ENCODE results near the gene KCNJ18. TPM values are rescaled to one million over a fixed set of nuclear protein-coding genes. Genes with fewer than 3 reads are reported as not detected.

The KCNJ18 gene
- total and polyA plus RNA-seq, 2 of the 13 experiments (the other 11 are each of a cell fraction or from before 2014, with no cell fraction given): not detected

DNA sequence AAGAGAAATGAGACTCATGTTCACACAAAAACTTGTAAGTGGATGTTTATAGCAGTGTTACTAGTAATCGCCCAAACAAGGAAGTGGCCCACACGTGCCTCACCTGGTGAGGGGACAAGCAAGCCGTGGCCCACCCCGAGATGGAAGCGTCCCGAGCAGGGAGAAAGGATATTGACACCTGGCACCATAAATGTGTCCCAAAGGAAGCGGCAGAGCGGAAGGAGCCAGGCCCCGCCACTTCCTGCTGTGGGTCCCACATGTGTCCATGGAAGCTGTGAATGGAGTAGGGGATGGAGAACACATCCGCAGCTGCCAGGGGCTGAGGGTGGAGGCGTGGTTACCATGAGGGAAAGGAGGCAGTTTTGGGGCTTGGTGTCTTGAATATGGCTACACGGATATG, 18.9 kb downstream of the KCNJ18 start:
- no peak overlapping the region for H3K4me3 ChIP-seq (replicated peaks in 1 of 3; ENCODE audit: insufficient read depth in 1 of 3, low read depth in 2 of 3, low read length in 3 of 3)
- H3K36me3 ChIP-seq (replicated peaks in 1 of 2; ENCODE audit: control insufficient read depth in 1 of 2, insufficient read depth in 2 of 2, low read length in 2 of 2): no peaks in the 10 kb centered on the region
- POLR2A ChIA-PET: no interaction called here
- in situ Hi-C loops (cut with HindIII; ENCODE audit: extremely low pct_ligation_motif_present, low pct_unique_long_range_greater_than_20kb) (no loop called here), intact Hi-C loops (cut with micrococcal nuclease; ENCODE audit: unreplicated experiment) (no loop called here)
- ATAC-seq (no peak), DNase-seq (ENCODE audit: low spot score) (no peak), FAIRE-seq (no peak)
- 16% methylated on average over 12 of the region's 12 CpGs for WGBS (ENCODE audit: low lambda C conversion rate)
- no TSS peak for BruUV-seq (replicated peaks)
- no peak overlapping the region for H2AFZ ChIP-seq (ENCODE audit: low read length)
- H3K79me2 ChIP-seq (ENCODE audit: insufficient read depth, low read length): no peaks in the 10 kb centered on the region
- H3K27me3 ChIP-seq (ENCODE audit: control insufficient read depth in 1 of 2, insufficient read depth in 2 of 2, low read length in 2 of 2): peaks cover 2 to 4% of the 10 kb centered on the region in 2 experiments; a peak in 2 of 5 replicates
- no peaks in the 10 kb centered on the region for H3K9me3 ChIP-seq (ENCODE audit: low read length)
- no peak overlapping the region for H3K4me2 ChIP-seq (ENCODE audit: low read depth, low read length)
- CTCF ChIA-PET (ENCODE audit: low intra/inter-chr PET ratio, low total read pairs): no interaction called here
- H4K20me1 ChIP-seq (ENCODE audit: insufficient read depth, low read length): no peaks in the 10 kb centered on the region
- no peak overlapping the region for H3K27ac ChIP-seq (ENCODE audit: extremely low read length, insufficient read depth, low read length)
- no peak overlapping the region for H3K9ac ChIP-seq (ENCODE audit: insufficient read depth, low read depth, low read length)
- no peaks in the 10 kb centered on the region for H3K4me1 ChIP-seq (ENCODE audit: insufficient read depth, low read length)
- TF ChIP-seq, protein P1, sequence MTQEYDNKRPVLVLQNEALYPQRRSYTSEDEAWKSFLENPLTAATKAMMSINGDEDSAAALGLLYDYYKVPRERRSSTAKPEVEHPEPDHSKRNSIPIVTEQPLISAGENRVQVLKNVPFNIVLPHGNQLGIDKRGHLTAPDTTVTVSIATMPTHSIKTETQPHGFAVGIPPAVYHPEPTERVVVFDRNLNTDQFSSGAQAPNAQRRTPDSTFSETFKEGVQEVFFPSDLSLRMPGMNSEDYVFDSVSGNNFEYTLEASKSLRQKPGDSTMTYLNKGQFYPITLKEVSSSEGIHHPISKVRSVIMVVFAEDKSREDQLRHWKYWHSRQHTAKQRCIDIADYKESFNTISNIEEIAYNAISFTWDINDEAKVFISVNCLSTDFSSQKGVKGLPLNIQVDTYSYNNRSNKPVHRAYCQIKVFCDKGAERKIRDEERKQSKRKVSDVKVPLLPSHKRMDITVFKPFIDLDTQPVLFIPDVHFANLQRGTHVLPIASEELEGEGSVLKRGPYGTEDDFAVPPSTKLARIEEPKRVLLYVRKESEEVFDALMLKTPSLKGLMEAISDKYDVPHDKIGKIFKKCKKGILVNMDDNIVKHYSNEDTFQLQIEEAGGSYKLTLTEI (CRISPR knock-in tag; conservative IDR thresholded peaks at IDR 0.05): no peak
- TF ChIP-seq ZNF207 (IDR thresholded peaks at IDR 0.05; ENCODE audit: borderline replicate concordance): no peak
- TF ChIP-seq ZSCAN12 (CRISPR knock-in tag; IDR thresholded peaks at IDR 0.05): no peak
- TF ChIP-seq RXRA (CRISPR knock-in tag; IDR thresholded peaks at IDR 0.05): no peak
- TF ChIP-seq ATF1 (CRISPR knock-in tag; IDR thresholded peaks at IDR 0.05): no peak
- no peak for TF ChIP-seq ZNF256 (CRISPR knock-in tag; conservative IDR thresholded peaks at IDR 0.05)
- no peak for TF ChIP-seq ELF1 (CRISPR knock-in tag; IDR thresholded peaks at IDR 0.05)
- TF ChIP-seq ZNF235 (CRISPR knock-in tag; IDR thresholded peaks at IDR 0.05; ENCODE audit: borderline replicate concordance): no peak
- TF ChIP-seq NONO (IDR thresholded peaks at IDR 0.05): no peak
- no peak for TF ChIP-seq NONO (CRISPR knock-in tag; conservative IDR thresholded peaks at IDR 0.05)
- TF ChIP-seq SP4 (CRISPR knock-in tag; IDR thresholded peaks at IDR 0.05): no peak
- no peak for TF ChIP-seq ZSCAN31 (CRISPR knock-in tag; IDR thresholded peaks at IDR 0.05; ENCODE audit: low read depth)
- TF ChIP-seq, protein P2, sequence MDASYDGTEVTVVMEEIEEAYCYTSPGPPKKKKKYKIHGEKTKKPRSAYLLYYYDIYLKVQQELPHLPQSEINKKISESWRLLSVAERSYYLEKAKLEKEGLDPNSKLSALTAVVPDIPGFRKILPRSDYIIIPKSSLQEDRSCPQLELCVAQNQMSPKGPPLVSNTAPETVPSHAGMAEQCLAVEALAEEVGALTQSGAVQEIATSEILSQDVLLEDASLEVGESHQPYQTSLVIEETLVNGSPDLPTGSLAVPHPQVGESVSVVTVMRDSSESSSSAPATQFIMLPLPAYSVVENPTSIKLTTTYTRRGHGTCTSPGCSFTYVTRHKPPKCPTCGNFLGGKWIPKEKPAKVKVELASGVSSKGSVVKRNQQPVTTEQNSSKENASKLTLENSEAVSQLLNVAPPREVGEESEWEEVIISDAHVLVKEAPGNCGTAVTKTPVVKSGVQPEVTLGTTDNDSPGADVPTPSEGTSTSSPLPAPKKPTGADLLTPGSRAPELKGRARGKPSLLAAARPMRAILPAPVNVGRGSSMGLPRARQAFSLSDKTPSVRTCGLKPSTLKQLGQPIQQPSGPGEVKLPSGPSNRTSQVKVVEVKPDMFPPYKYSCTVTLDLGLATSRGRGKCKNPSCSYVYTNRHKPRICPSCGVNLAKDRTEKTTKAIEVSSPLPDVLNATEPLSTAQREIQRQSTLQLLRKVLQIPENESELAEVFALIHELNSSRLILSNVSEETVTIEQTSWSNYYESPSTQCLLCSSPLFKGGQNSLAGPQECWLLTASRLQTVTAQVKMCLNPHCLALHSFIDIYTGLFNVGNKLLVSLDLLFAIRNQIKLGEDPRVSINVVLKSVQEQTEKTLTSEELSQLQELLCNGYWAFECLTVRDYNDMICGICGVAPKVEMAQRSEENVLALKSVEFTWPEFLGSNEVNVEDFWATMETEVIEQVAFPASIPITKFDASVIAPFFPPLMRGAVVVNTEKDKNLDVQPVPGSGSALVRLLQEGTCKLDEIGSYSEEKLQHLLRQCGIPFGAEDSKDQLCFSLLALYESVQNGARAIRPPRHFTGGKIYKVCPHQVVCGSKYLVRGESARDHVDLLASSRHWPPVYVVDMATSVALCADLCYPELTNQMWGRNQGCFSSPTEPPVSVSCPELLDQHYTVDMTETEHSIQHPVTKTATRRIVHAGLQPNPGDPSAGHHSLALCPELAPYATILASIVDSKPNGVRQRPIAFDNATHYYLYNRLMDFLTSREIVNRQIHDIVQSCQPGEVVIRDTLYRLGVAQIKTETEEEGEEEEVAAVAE (CRISPR knock-in tag; IDR thresholded peaks at IDR 0.05; ENCODE audit: borderline replicate concordance): no peak
- TF ChIP-seq NFATC3 (CRISPR knock-in tag; IDR thresholded peaks at IDR 0.05): no peak
- TF ChIP-seq MEF2D (CRISPR knock-in tag; IDR thresholded peaks at IDR 0.05): no peak
- TF ChIP-seq RBFOX2 (IDR thresholded peaks at IDR 0.05; ENCODE audit: low read depth, low read length): no peak
- TF ChIP-seq TARDBP (CRISPR knock-in tag; IDR thresholded peaks at IDR 0.05): no peak
- no peak for TF ChIP-seq ZNF788 (CRISPR knock-in tag; IDR thresholded peaks at IDR 0.05; ENCODE audit: borderline replicate concordance)
- TF ChIP-seq ZNF335 (CRISPR knock-in tag; IDR thresholded peaks at IDR 0.05): no peak

Measured in HepG2 (cell line).